Aorta (tissue), 5 donors: ENCODE results near the gene PPP2R5C. TPM values are rescaled to one million over a fixed set of nuclear protein-coding genes. Genes with fewer than 3 reads are reported as not detected.
A peak's percentile ranks its signal among the peaks of the same experiment; 100 is the strongest.

Experiments
- ATAC-seq: fragments of 200-7000 bp; cut with Tn5 transposase; one replicate; pipeline ENCODE4 v1.9.1; 2022; ENCODE audit warnings: moderate library complexity; ENCODE audit not compliant: low FRiP score
- DNase-seq, 2 donors: peaks; one replicate each; pipeline ENCODE4 v3.0.0-alpha.2; 2020
- H3K27ac ChIP-seq, 2 donors: one replicate each; pipeline ENCODE4 v1.5.1; 2013; ENCODE audit warnings: low read length in 2 of 2, mild to moderate bottlenecking in 2 of 2, moderate library complexity in 2 of 2, control low read depth in 1 of 2, inconsistent platforms in 1 of 2, low read depth in 1 of 2
- H3K27me3 ChIP-seq, 2 donors: one replicate each; pipeline ENCODE4 v1.6.1; 2013; ENCODE audit warnings: control low read depth in 1 of 2, low read length in 1 of 2, mild to moderate bottlenecking in 1 of 2, moderate library complexity in 1 of 2; ENCODE audit not compliant: insufficient read depth in 2 of 2, control insufficient read depth in 1 of 2
- H3K36me3 ChIP-seq, 2 donors: one replicate each; pipeline ENCODE4 v1.6.1; 2013; ENCODE audit warnings: control low read depth in 1 of 2, low read length in 1 of 2, mild to moderate bottlenecking in 1 of 2; ENCODE audit not compliant: insufficient read depth in 2 of 2, control insufficient read depth in 1 of 2
- H3K4me1 ChIP-seq, 2 donors: one replicate each; pipeline ENCODE4 v1.6.1; 2013; ENCODE audit warnings: low read length in 2 of 2, control low read depth in 1 of 2, mild to moderate bottlenecking in 1 of 2, moderate library complexity in 1 of 2; ENCODE audit not compliant: insufficient read depth in 2 of 2, control insufficient read depth in 1 of 2
- H3K4me3 ChIP-seq, 2 donors: one replicate each; pipeline ENCODE4 v1.5.1; 2013; ENCODE audit warnings: low read length in 2 of 2, control low read depth in 1 of 2, mild to moderate bottlenecking in 1 of 2
- H3K9me3 ChIP-seq: one replicate; pipeline ENCODE4 v1.6.1; 2013; ENCODE audit warnings: mild to moderate bottlenecking, low read length; ENCODE audit not compliant: control insufficient read depth
- WGBS, 2 donors: extraction: QIAGEN DNeasy Blood & Tissue Kit; methylation state at CpG; one replicate each; pipeline ENCODE4 v1.1.7; 2013; 5-methylcytosine and 5-hydroxymethylcytosine counted together
- intact Hi-C, 2 donors: fragments of 100-400 bp; cut with DNase I; formaldehyde crosslinking; loops; one replicate each; pipeline versions ENCODE4 v1.14.2 to v1.15.0; 2022
- polyA plus RNA-seq, 2 donors: library from polyadenylated mRNA; stranded (reverse); fragments of 200-250 nt; gene quantifications; one replicate each; pipeline ENCODE4 v1.2.3, GENCODE V29; 2013
- total RNA-seq, 2 donors: library from RNA; stranded (reverse); fragmentation: NEBNext Ultra II Directional; extraction: Animal tissue kit (Norgen Biotek cat#: 25700); gene quantifications; one replicate each; pipeline ENCODE4 v1.2.1, GENCODE V29; 2021
- donor health status: healthy with polysubstance abuse.
- donor health status: Bipolar disorder and iron deficiency.
- donor health status: DM: no; HTN: no; CAD: no.
- donor health status: DM: no; HTN: no; CAD: no.
- donor health status: DM: yes; HTN: yes; CAD: no.

PPP2R5C gene
- total and polyA plus RNA-seq, 4 donors, result 64.0 to 155 (median 115) TPM

DNA sequence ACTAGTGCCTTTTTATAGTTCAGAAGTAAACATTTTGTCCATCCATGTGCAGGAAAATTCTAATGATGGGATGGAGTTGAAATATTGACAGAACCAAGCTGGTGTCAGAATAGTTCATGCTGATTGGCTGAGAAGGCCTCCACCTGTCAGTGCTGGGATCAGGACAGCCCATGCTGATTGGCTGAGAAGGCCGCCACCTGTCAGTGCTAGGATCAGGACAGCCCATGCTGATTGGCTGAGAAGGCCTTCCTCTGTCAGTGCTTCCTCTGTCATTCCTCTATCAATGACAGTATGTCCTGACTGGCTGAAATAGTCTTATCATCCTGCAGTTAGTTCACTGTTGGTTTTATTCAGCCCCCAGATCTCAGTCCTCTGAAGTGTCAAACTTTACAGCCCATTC is 95.7 kb downstream of the PPP2R5C start:
- Histone ChIP-seq H3K9me3 (no peaks in the 10 kb centered on the region), H3K27me3 (no peaks in the 10 kb centered on the region), H3K4me3 (no peak overlapping the region), H3K4me1 (no peaks in the 10 kb centered on the region), H3K27ac (no peak overlapping the region), H3K36me3 (peaks cover 0 to 1% of the 10 kb centered on the region in 2 donors)
- DNase-seq (no peak), ATAC-seq (no peak)
- intact Hi-C loops, result no loop called here
- WGBS, 2 donors, result 100% methylated on average over 1 of the region's 1 CpG

DNA sequence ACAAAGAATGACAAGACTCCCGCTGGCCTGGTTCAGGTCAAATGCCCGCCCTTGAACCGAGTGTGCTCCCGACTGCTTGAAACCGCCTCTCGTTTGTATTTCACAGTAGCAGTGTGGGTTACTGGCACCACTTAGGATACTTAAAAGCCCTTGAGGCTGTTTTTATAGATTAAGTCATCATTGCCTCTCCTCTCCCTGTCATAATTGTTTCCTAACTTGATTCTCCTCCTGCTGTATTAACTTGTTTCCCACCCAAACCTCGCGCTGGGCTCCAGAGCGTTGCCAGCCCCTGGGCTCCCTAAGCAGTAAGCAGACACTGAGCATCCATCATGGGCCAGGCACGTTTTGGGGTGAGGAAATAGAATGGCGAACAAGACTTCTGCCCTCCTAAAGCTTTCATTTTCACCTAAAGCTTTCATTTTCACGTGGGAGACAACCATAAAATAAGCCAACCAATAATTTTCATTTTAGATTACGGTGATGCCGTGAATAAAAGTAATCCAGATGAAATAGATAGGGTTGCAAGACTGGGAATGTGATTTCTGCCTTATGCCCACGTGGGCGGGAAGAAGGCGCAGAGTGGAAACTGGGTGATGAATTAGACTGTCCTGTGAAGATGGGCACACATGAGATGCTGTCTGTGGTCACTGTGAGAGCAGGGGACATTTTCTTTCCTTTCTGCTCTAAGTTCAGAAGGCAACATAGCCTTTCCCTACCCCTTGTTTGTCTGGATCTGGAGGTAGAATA is 97.5 kb downstream of the PPP2R5C start:
- WGBS, 2 donors, result 86 to 89% methylated on average over 17 of the region's 17 CpGs
- Histone ChIP-seq H3K27ac (no peak overlapping the region), H3K4me3 (no peak overlapping the region), H3K27me3 (no peaks in the 10 kb centered on the region), H3K36me3 (peaks cover 0 to 1% of the 10 kb centered on the region in 2 donors), H3K4me1 (no peaks in the 10 kb centered on the region), H3K9me3 (no peaks in the 10 kb centered on the region)
- DNase-seq (no peak), ATAC-seq (no peak)
- intact Hi-C loops, result no loop called here

GRCh38 chr14:101859538-101859902 is 98.0 kb downstream of the PPP2R5C start:
- ATAC-seq (no peak), DNase-seq (no peak)
- no peaks in the 10 kb centered on the region for H3K9me3 ChIP-seq
- 89 to 93% methylated on average over 2 of the region's 2 CpGs for WGBS, 2 donors
- no peak overlapping the region for H3K4me3 ChIP-seq
- no peak overlapping the region for H3K27ac ChIP-seq
- no peaks in the 10 kb centered on the region for H3K4me1 ChIP-seq
- no peaks in the 10 kb centered on the region for H3K27me3 ChIP-seq
- peaks cover 0 to 1% of the 10 kb centered on the region in 2 donors for H3K36me3 ChIP-seq
- intact Hi-C loops, result no loop called here

DNA sequence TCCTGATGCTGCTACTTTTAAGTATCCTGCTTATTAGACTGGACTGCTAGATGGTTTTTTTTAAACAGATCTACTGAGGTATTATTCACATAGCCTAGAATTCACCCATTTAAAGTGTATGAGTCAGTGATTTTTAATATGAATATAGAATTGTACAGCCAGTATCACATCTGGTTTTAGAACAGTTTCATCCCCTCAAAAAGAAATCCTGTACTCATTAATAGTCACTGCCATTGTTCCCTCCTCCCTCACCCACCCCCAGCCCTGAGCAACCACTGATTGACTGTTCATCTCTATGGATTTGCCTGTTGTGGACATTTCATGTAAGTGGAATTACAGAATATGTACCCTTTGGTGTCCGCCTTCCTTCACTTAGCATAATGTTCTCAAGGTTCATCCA is 98.4 kb downstream of the PPP2R5C start:
- H3K27me3 ChIP-seq, result no peaks in the 10 kb centered on the region
- H3K9me3 ChIP-seq, result no peaks in the 10 kb centered on the region
- 100% methylated on average over 1 of the region's 1 CpG for WGBS, 2 donors
- ATAC-seq, result no peak
- H3K27ac ChIP-seq, result no peak overlapping the region
- H3K4me1 ChIP-seq, result no peaks in the 10 kb centered on the region
- intact Hi-C loops, result no loop called here
- H3K36me3 ChIP-seq, result peaks cover 0 to 1% of the 10 kb centered on the region in 2 donors
- no peak overlapping the region for H3K4me3 ChIP-seq
- no peak for DNase-seq

DNA sequence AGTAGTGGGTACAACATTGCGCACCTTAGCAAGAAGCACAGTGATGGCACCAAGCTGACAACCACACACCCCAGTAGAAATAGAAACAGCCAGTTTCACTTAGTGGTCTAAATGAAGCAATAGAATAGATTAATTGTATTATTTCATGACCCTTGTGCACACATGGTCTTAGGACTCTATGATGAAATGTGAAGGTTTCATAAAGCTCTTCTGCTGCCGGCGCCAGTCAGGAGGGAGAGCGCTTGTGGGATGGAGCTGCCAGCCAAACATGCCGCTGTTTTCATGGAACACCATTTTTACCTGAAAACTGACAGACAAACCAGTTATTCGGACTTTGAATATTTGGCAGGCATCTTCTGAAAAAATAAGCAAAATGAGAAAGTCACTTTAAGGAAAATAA is 100.0 kb downstream of the PPP2R5C start:
- Histone ChIP-seq H3K4me1 (no peaks in the 10 kb centered on the region), H3K9me3 (no peaks in the 10 kb centered on the region), H3K36me3 (peaks cover 0 to 1% of the 10 kb centered on the region in 2 donors), H3K27ac (no peak overlapping the region), H3K4me3 (no peak overlapping the region), H3K27me3 (no peaks in the 10 kb centered on the region)
- intact Hi-C loops, result no loop called here
- 94 to 95% methylated on average over 6 of the region's 6 CpGs for WGBS, 2 donors
- ATAC-seq (no peak), DNase-seq (no peak)

- H3K4me1 ChIP-seq, result no peaks in the 10 kb centered on the region
- H3K27ac ChIP-seq, result no peak overlapping the region
- peaks cover 0 to 1% of the 10 kb centered on the region in 2 donors for H3K36me3 ChIP-seq
- H3K27me3 ChIP-seq, result no peaks in the 10 kb centered on the region
- peak in 1 of 2 donors; percentile 32 for DNase-seq
- ATAC-seq, result no peak
- H3K9me3 ChIP-seq, result no peaks in the 10 kb centered on the region
- WGBS, 2 donors, result 86% methylated on average over 4 of the region's 4 CpGs
- intact Hi-C loops, result no loop called here
- H3K4me3 ChIP-seq, result no peak overlapping the region
These were observed 100.7 kb downstream of the PPP2R5C start for GRCh38 chr14:101862177-101862576.

- WGBS, 2 donors, result 81 to 94% methylated on average over 4 of the region's 4 CpGs
- ATAC-seq (no peak), DNase-seq (no peak)
- Histone ChIP-seq H3K4me3 (no peak overlapping the region), H3K27me3 (no peaks in the 10 kb centered on the region), H3K36me3 (peaks cover 0 to 1% of the 10 kb centered on the region in 2 donors), H3K9me3 (no peaks in the 10 kb centered on the region), H3K4me1 (no peaks in the 10 kb centered on the region), H3K27ac (no peak overlapping the region)
- intact Hi-C loops, result no loop called here
These were observed 101.2 kb downstream of the PPP2R5C start for GRCh38 chr14:101862711-101863110.

- H3K4me1 ChIP-seq, result no peaks in the 10 kb centered on the region
- no peak overlapping the region for H3K4me3 ChIP-seq
- peak; percentile 26 for ATAC-seq
- intact Hi-C loops, result no loop called here
- no peak overlapping the region for H3K27ac ChIP-seq
- no peaks in the 10 kb centered on the region for H3K9me3 ChIP-seq
- no peak for DNase-seq
- 90% methylated on average over 9 of the region's 9 CpGs for WGBS, 2 donors
- H3K27me3 ChIP-seq, result no peaks in the 10 kb centered on the region
- H3K36me3 ChIP-seq, result no peaks in the 10 kb centered on the region
These were observed 103.8 kb downstream of the PPP2R5C start for GRCh38 chr14:101865288-101865687.

DNA sequence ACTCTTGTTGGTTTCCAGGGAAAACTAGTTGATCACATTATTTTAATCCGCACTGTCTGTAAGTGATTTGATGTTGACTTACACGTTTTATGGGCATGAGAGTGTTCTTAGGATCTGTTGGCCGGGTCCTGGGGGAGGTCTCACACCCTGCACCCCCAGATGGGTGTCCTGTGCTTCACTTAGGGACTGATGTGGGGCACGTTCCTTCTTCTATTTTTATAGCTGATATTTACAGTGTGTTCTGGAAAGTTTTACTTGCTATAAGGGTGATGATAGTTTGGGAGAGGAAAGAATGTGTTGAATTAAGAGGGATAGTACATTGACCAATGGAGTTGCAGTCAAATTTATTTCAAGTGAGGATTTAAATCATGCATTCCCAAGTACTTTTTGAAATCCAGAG is 106.3 kb downstream of the PPP2R5C start:
- Histone ChIP-seq H3K4me1 (no peaks in the 10 kb centered on the region), H3K27me3 (no peaks in the 10 kb centered on the region), H3K36me3 (no peaks in the 10 kb centered on the region), H3K9me3 (no peaks in the 10 kb centered on the region), H3K4me3 (no peak overlapping the region), H3K27ac (no peak overlapping the region)
- intact Hi-C loops, result no loop called here
- no peak for DNase-seq
- no peak for ATAC-seq
- WGBS, 2 donors, result 67 to 72% methylated on average over 4 of the region's 4 CpGs
